HepG2 (cell line): ENCODE results near the gene HSPA1L. TPM values are rescaled to one million over a fixed set of nuclear protein-coding genes. Genes with fewer than 3 reads are reported as not detected.

Source experiments
- ARNTL ChIP-seq: sonication (generic); formaldehyde crosslinking; IDR thresholded peaks from 2 replicates; pipeline ENCODE4 v1.4.0; 2020; ENCODE audit warnings: mild to moderate bottlenecking, missing genetic modification reagents
- HNRNPH1 ChIP-seq: fragments of 200-400 bp; formaldehyde crosslinking; optimal IDR thresholded peaks from 2 replicates; pipeline ENCODE3; 2017; ENCODE audit warnings: mild to moderate bottlenecking, low read depth, low read length
- JUNB ChIP-seq: sonication (generic); formaldehyde crosslinking; IDR thresholded peaks from 2 replicates; pipeline ENCODE4 v1.8.0; 2022; ENCODE audit warnings: missing genetic modification reagents, mild to moderate bottlenecking, borderline replicate concordance
- JUND ChIP-seq: sonication (generic); formaldehyde crosslinking; IDR thresholded peaks from 2 replicates; pipeline ENCODE4 v1.8.0; 2022; ENCODE audit warnings: mild to moderate bottlenecking, missing genetic modification reagents
- LRRFIP1 ChIP-seq: sonication (generic); formaldehyde crosslinking; conservative IDR thresholded peaks from 2 replicates; pipeline ENCODE4 v1.4.0; 2020; ENCODE audit warnings: missing genetic modification reagents
- MED13 ChIP-seq: sonication (generic); formaldehyde crosslinking; IDR thresholded peaks from 2 replicates; pipeline ENCODE4 v1.5.0; 2020; ENCODE audit warnings: missing genetic modification reagents
- NFYB ChIP-seq: sonication (generic); formaldehyde crosslinking; IDR thresholded peaks from 2 replicates; pipeline ENCODE4 v1.4.0; 2020; ENCODE audit warnings: missing genetic modification reagents
- PATZ1 ChIP-seq: sonication (generic); formaldehyde crosslinking; IDR thresholded peaks from 2 replicates; pipeline ENCODE4 v1.4.0; 2020; ENCODE audit warnings: missing genetic modification reagents
- POLR2A ChIP-seq, 2 experiments: IDR thresholded peaks; 2 replicates each; pipeline ENCODE4 v1.6.1; 2011; ENCODE audit warnings: low read depth in 2 of 2, low read length in 2 of 2, mild to moderate bottlenecking in 1 of 2, moderate library complexity in 1 of 2; ENCODE audit not compliant: insufficient read depth in 1 of 2
- POLR2AphosphoS5 ChIP-seq: IDR thresholded peaks from 2 replicates; pipeline ENCODE4 v1.6.1; 2012; ENCODE audit warnings: low read depth, low read length
- STAT5B ChIP-seq: sonication (generic); formaldehyde crosslinking; IDR thresholded peaks from 2 replicates; pipeline ENCODE4 v1.4.0; 2020; ENCODE audit warnings: missing genetic modification reagents
- ZEB1 ChIP-seq: IDR thresholded peaks from 2 replicates; pipeline ENCODE4 v1.6.1; 2012; ENCODE audit warnings: mild to moderate bottlenecking, low read depth, inconsistent platforms; ENCODE audit not compliant: insufficient replicate concordance
- ZNF143 ChIP-seq: sonication (generic); formaldehyde crosslinking; IDR thresholded peaks from 2 replicates; pipeline ENCODE4 v1.4.0; 2020; ENCODE audit warnings: missing genetic modification reagents
- ZNF17 ChIP-seq: sonication (generic); formaldehyde crosslinking; IDR thresholded peaks from 2 replicates; pipeline ENCODE4 v1.5.0; 2020; ENCODE audit warnings: mild to moderate bottlenecking, missing genetic modification reagents
- ZNF207 ChIP-seq: fragments of 450-650 bp; IDR thresholded peaks from 2 replicates; pipeline ENCODE4 v1.6.1; 2016; ENCODE audit warnings: antibody characterized with exemption, borderline replicate concordance
- ZNF232 ChIP-seq: sonication (generic); formaldehyde crosslinking; IDR thresholded peaks from 2 replicates; pipeline ENCODE4 v1.4.0; 2020; ENCODE audit warnings: missing genetic modification reagents, borderline replicate concordance
- ZNF550 ChIP-seq: sonication (generic); formaldehyde crosslinking; IDR thresholded peaks from 2 replicates; pipeline ENCODE4 v1.4.0; 2020; ENCODE audit warnings: mild to moderate bottlenecking, missing genetic modification reagents, borderline replicate concordance
- ZNF619 ChIP-seq: sonication (generic); formaldehyde crosslinking; IDR thresholded peaks from 2 replicates; pipeline ENCODE4 v1.4.0; 2020; ENCODE audit warnings: mild to moderate bottlenecking, missing genetic modification reagents
- ZNF7 ChIP-seq: IDR thresholded peaks from 2 replicates; pipeline ENCODE4 v1.6.1; 2016; ENCODE audit warnings: missing biosample characterization, missing genetic modification reagents
- ZNF709 ChIP-seq: sonication (generic); formaldehyde crosslinking; IDR thresholded peaks from 2 replicates; pipeline ENCODE4 v1.5.0; 2020; ENCODE audit warnings: mild to moderate bottlenecking, missing genetic modification reagents
- ZNF746 ChIP-seq: sonication (generic); formaldehyde crosslinking; IDR thresholded peaks from 2 replicates; pipeline ENCODE4 v1.8.0; 2022; ENCODE audit warnings: mild to moderate bottlenecking, missing genetic modification reagents
- ZNF841 ChIP-seq: sonication (generic); formaldehyde crosslinking; IDR thresholded peaks from 2 replicates; pipeline ENCODE4 v1.8.1; 2023; ENCODE audit warnings: missing genetic modification reagents, borderline replicate concordance
- polyA plus RNA-seq, 8 experiments: library from polyadenylated mRNA; depleted of rRNA in 3 of 8; stranded (reverse) in 7 of 8; unstranded in 1 of 8; fragments of >200 nt; fragmentation: Illumina TruSeq in 4 of 8; extraction: Trizol in 4 of 8; gene quantifications; 2 replicates each; pipeline versions ENCODE4 v1.2.1 to v1.2.3, GENCODE V29; 2011 to 2016; ENCODE audit warnings: low read depth in 4 of 8, missing spikeins in 1 of 8, mixed read lengths in 1 of 8; ENCODE audit not compliant: insufficient read depth in 1 of 8
- total RNA-seq, 5 experiments: library from RNA; depleted of rRNA; stranded (reverse); fragments of >200 nt; fragmentation: Illumina TruSeq; extraction: Trizol; gene quantifications; 2 replicates each; pipeline ENCODE4 v1.2.3, GENCODE V29; 2016; ENCODE audit warnings: low read depth in 1 of 5
- TF ChIP-seq, protein P1 (sequence below): sonication (generic); formaldehyde crosslinking; IDR thresholded peaks from 2 replicates; pipeline ENCODE4 v1.4.0; 2020; ENCODE audit warnings: missing genetic modification reagents
- TF ChIP-seq, protein P2 (sequence below): sonication (generic); formaldehyde crosslinking; IDR thresholded peaks from 2 replicates; pipeline ENCODE4 v1.8.1; 2023; ENCODE audit warnings: missing genetic modification reagents, mild to moderate bottlenecking, borderline replicate concordance

The HSPA1L gene
- total and polyA plus RNA-seq, 2 of the 13 experiments (the other 11 are each of a cell fraction or from before 2014, with no cell fraction given): 0.55 to 1.0 TPM

- TF ChIP-seq, protein P1, sequence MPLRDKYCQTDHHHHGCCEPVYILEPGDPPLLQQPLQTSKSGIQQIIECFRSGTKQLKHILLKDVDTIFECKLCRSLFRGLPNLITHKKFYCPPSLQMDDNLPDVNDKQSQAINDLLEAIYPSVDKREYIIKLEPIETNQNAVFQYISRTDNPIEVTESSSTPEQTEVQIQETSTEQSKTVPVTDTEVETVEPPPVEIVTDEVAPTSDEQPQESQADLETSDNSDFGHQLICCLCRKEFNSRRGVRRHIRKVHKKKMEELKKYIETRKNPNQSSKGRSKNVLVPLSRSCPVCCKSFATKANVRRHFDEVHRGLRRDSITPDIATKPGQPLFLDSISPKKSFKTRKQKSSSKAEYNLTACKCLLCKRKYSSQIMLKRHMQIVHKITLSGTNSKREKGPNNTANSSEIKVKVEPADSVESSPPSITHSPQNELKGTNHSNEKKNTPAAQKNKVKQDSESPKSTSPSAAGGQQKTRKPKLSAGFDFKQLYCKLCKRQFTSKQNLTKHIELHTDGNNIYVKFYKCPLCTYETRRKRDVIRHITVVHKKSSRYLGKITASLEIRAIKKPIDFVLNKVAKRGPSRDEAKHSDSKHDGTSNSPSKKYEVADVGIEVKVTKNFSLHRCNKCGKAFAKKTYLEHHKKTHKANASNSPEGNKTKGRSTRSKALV: peak; percentile 75
- TF ChIP-seq MED13 (CRISPR knock-in tag) (peak; percentile 66; the same call in 1 of the 2 replicates), LRRFIP1 (CRISPR knock-in tag) (0 out of 2 replicates have a peak, but pooled peaks have one; percentile 83), ZNF207 (no peak), NFYB (CRISPR knock-in tag) (peak; percentile 97), ZNF17 (no peak), ZNF709 (CRISPR knock-in tag) (no peak), HNRNPH1 (peak; percentile 88), ARNTL (CRISPR knock-in tag) (peak; percentile 69), ZNF841 (CRISPR knock-in tag) (no peak), POLR2AphosphoS5 (peak; percentile 100), ZNF619 (CRISPR knock-in tag) (peak; percentile 89), ZNF232 (peak; percentile 82; the same call in 1 of the 2 replicates), ZNF746 (CRISPR knock-in tag) (no peak; the same call in 1 of the 2 replicates), JUND (CRISPR knock-in tag) (no peak), ZNF143 (CRISPR knock-in tag) (peak; percentile 59; the same call in 1 of the 2 replicates), PATZ1 (peak; percentile 81), POLR2A (IDR thresholded peaks at IDR 0.05; ENCODE audit: insufficient read depth in 1 of 2, low read depth in 2 of 2, low read length in 2 of 2) (peak in 1 of 2 experiments; percentile 100; a peak in 2 of 4 replicates), JUNB (no peak), STAT5B (CRISPR knock-in tag) (0 out of 2 replicates have a peak, but pooled peaks have one; percentile 17), ZEB1 (peak; percentile 76), ZNF550 (CRISPR knock-in tag) (no peak; the same call in 1 of the 2 replicates), ZNF7 (CRISPR knock-in tag) (no peak)
- TF ChIP-seq, protein P2, sequence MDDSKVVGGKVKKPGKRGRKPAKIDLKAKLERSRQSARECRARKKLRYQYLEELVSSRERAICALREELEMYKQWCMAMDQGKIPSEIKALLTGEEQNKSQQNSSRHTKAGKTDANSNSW: peak; percentile 19; the same call in 1 of the 2 replicates
Measured at GRCh38 chr6:31862344-31863235, 47.5 kb upstream of the HSPA1L start, which contains the start of gene NEU1 (continued).
